A549 treated with AZD9567 at 1 μM for 4 hours (cell line): ENCODE results near the gene TEX13B. TPM values are rescaled to one million over a fixed set of nuclear protein-coding genes. Genes with fewer than 3 reads are reported as not detected.

ENCODE experiments used
- total RNA-seq: library from RNA; stranded (reverse); fragments of 200-300 nt; extraction: Qiagen RNA extraction; gene quantifications from 5 replicates; pipeline ENCODE4 v1.2.3, GENCODE V29; 2022; ENCODE audit not compliant: insufficient read depth

TEX13B gene
- not detected in 5 replicates for total RNA-seq

GRCh38 chrX:107982356-107982755 lies at the start of gene TEX13B:
Gene TEX13B, minus strand, starts transcription at chrX:107982370. Its CDS starts 243 bp downstream, at chrX:107982127.

Other genes with a start within 250 kb of the TEX13B start
- gene TSC22D3, start 206.6 kb downstream of the TEX13B start, total RNA-seq = 128 to 160 TPM (median 143 TPM) in 5 replicates
- not detected in 5 replicates for gene NCBP2L, start 204.6 kb downstream of the TEX13B start, total RNA-seq
- gene MID2, start 156.5 kb downstream of the TEX13B start, total RNA-seq = 6.3 to 16.4 TPM (median 7.7 TPM) in 5 replicates
- gene VSIG1, start 62.7 kb upstream of the TEX13B start, total RNA-seq = 0.12 to 0.41 TPM (median 0.20 TPM) in 4 of 5 replicates, not detected in the other
- gene PSMD10, start 109.2 kb upstream of the TEX13B start, total RNA-seq = 70.8 to 80.4 TPM (median 76.7 TPM) in 5 replicates
- 7.0 to 16.2 TPM (median 8.0 TPM) in 5 replicates for gene ATG4A, start 109.4 kb upstream of the TEX13B start, total RNA-seq